GM18508 (cell line): Measurements from ENCODE around the gene C16orf95.

Experiments
- ATAC-seq: cut with Tn5 transposase; IDR thresholded peaks from one replicate; pipeline ENCODE4 v1.9.1; 2021; ENCODE audit warnings: moderate number of reproducible peaks; ENCODE audit not compliant: insufficient read depth, unreplicated experiment

Gene C16orf95

GRCh38 chr16:87319997-87320491, 2.9 kb upstream of the C16orf95 start:
- ATAC-seq: no peak

GRCh38 chr16:87319011-87319410, 1.8 kb upstream of the C16orf95 start:
- ATAC-seq: no peak

DNA sequence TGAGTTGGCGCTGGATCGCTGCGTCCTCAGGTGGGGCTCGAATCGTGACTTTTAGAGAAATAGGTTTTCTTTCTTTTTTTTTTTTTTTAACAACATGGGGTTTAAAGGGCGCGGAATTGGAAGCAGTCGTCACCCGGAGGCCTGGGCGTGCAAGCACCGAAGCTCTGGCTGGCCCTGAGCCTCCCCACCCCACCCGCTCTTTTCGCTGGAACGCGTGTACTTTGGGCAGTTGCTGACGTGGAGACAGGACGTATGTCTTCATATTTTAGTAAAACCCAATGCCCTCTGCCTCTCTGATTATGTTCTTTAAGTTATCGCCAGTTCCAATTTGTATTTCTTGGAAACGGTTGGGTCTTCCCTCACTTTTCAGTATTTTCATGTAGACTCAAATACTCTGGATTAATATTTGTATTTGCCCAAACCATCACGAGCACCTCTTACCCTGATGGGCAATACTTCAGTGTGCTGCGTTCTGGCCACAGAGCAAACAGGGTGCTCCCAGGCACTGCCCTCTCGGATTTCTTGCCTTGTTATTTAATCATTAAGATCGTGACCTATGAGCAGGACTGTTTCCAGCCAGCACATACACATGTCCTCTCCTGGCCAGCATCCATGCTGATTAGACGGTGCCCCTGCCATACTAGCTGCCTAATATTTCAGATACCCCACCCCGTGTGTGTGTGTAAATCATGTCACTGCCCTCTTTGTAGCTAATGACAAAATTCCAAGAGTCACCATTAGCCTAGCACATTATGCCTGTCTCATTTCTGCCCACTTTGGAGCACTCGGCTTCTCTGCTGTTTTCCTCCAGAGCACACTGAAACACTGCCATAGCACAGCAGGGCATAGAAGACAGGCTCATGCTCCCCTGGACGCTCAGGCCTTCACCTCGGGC, 805 bp upstream of the C16orf95 start:
- ATAC-seq: no peak

DNA sequence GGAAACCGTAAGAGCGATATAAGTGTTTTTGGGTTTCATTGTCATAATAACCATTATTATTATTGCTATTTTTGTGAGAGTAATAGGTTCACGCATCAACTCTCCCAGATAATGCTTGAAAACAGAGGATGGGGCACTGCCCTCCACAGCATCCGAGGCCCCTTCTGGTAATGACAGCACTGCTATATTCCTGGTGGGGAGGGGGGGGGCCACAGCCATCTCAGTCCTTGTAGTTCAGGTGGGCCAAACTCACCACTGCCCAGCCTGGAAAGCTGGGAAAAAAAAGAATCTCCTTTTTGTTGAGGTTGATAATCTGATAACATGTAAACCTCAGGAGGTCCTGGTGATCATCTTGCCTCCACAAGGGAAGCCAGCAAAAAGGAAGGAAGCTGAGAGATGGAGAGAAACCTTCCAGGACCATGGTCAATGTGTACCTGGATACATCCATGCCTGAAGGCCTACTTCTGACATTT, 706 bp downstream of the C16orf95 start:
- no peak for ATAC-seq

GRCh38 chr16:87314990-87315420, 2.2 kb downstream of the C16orf95 start:
- ATAC-seq: no peak

DNA sequence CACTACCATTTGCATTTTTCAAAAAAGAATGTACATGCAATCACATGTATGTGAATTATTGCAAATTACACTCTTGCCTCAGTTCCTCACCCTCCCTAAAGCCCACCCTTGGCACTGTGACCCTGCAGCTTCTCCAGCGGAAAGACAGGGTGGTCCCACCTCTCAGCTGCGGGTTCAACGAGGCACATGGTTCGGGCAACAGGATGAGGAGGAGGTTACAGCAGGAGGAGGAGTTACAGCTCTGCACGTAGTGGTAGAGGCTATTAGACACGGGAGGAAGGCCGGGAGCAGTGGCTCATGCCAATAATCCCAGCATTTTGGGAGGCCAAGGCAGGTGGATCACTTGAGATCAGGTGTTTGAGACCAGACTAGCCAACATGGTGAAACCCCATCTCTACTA, 5.2 kb downstream of the C16orf95 start:
- no peak for ATAC-seq

- no peak for ATAC-seq
Measured at GRCh38 chr16:87311387-87311786, 5.8 kb downstream of the C16orf95 start.

DNA sequence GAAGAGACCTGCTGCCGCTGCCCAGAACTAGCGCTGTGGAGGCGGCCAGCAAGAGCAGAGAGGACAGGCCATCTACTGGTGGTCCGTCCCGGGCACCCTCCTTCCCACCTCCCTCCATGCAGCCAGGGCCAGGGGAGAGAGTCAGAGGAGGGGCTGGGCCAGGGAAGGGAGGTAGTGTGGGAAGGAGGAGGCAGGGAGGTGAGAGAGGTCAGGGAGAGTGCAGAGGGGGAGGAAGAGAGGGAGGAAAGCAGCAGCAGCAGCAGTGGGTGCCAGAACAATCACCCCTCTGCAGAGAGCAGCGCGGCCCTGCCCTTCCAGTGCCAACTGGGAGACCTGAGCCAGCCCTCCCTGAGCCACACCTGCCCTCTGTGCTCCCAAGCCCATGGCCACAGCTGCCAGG, 6.6 kb downstream of the C16orf95 start:
- no peak for ATAC-seq

DNA sequence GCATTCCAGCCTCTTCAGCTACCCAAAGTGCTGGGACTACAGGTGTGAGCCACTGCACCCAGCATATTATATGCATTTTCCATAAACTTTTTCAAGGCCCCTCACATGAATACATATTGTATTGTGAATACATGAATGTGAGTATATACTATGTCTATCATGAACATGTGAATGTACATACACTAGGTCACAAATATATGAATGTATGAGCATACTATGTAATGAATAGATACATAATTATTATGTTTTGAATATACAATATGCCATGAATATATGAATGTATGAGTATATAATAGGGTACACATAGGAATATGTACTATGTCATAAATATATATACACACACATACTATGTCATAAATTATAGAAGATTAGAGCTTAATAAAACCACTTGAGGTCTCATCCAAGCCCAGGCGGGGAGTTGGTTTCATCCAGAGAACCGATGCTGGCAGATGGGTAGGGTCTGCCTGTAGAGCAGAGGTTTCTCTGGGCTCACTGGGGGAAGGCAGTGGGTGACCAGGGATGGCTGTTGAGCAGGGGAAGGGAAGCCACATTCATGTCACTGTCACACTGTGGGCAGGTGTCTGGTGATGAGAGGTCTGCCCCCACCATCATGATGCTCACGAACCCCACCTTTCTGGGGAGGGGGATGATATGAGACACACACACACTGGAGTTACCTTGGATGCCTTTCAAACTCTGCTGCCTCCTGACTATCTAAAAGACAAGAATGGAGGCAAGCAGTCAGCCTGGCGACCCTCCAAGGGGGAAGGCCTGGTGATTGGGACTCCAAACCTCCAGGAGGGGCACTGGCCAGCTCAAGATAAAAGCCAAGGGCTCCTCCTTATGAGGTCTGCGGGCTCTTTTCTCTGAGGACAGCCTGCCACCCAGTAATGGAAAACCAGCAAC, 7.3 kb downstream of the C16orf95 start:
- ATAC-seq: no peak

DNA sequence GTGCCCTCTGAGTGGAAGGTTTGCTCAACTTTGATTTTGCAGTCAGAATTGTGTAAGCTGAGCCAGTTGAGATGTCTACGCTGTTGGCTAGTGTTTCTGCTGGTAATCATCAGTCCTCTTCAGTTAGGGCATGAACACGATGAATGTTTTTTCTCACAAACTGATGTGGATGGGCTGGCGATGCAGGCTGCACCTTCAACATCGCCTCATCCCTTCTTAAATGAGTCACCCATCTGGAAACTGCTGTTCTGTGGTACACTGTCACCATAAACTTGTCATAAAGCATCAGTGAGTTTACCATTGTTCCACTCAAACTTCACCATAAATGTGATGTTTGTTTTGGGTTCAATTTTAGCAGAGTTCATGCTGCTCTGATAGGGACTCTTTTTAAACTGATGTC, 8.4 kb downstream of the C16orf95 start:
- ATAC-seq: no peak

DNA sequence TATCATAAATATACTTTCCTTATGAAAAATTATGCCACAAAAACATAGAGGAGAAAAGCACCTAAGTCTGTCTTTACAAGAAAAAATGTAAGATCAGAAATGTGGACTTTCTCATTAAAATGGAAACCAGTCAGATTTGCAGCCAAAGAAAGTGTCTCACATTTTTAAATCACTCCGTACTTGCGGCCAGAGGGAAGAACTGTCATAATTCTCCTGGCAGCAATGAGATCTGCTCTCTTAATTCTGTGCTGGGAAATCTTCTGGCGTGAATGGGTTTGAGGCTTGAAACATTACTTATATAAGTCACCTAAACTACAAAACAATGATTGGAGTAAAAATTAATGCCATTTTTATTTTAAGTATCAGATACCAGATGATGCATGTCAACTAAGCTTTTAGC, 10.7 kb downstream of the C16orf95 start:
- ATAC-seq: no peak

GRCh38 chr16:87305505-87306391, 11.4 kb downstream of the C16orf95 start:
- no peak for ATAC-seq

GRCh38 chr16:87304951-87305350, 12.2 kb downstream of the C16orf95 start:
- no peak for ATAC-seq

- ATAC-seq: no peak
Measured at GRCh38 chr16:87303962-87304521, 13.2 kb downstream of the C16orf95 start.

DNA sequence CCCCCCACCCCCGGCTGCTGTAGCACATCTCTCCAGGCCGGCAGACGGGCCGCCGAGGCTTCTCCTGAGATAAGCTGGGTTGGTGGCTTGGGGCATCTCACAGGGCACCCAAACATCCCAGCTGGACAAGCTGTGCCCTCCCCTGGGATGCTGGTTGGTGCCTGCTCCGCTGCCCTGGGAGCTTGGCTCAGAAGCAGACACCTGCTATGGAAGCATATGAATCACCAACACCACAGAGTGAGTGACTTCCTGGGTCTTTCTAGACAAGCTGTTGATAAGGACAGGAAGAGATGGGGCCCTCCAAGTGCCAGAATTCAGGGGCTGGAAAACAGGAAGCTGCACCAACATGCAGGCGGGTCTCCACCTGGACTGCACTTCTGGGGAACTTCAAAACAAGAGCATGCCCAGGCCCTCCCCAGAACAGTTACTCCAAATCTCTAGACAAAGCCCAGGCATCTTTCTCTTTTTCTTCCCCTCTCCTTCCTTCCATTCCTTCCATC, 13.7 kb downstream of the C16orf95 start:
- ATAC-seq: no peak

DNA sequence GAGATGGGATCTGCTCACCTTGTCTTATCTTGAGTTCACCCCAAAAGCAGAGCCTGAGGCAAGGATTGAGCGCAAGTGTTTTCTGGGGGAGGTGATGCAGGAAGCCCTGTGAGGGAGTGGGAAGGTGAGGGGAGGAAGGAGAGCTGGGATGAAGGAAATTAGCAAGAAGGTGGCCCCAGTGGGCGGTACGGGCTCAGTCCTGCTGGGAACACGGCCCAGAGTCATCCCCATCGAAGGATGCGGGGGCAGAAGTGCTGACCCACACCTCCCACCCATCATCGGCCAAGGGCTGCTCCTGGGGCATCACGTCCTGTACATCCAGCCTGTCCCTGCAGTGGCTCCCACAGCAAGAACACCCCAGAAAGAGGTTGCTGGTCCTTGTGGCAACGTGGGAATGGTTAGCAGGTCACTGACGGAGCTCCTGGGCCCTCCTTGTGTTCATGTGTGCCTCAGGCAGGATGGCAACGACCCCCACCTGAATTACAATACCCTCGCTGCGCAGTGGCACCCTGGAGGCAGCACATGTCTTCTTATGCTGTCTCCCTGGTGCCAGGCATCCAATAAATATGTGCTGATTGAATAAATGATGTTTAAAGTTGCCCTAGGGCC, 18.2 kb downstream of the C16orf95 start:
- ATAC-seq: no peak

- no peak for ATAC-seq
Measured at GRCh38 chr16:87297918-87298631, 19.1 kb downstream of the C16orf95 start.

DNA sequence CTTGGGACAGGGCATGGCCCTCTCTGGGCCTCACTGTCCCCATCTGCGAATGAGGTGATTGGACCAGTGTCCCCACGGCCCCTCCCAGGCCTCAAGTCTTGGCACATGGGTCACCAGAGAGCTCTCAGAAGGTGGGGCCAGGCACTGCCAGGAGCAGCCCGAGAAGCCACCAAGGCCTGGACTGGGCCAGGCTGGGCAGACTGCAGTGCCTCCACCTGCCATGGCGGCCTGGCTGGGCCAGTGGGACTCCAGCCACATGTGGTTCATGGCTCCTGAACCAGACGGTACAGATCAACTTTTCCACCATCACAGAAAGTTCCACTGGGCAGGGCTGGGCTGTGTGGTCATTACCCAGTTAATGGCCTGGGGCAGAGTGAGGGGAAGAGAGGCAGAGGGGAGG, 19.8 kb downstream of the C16orf95 start:
- ATAC-seq: no peak
